ENCODE measurements around the gene GMEB2. TPM values are rescaled to one million over a fixed set of nuclear protein-coding genes. Genes with fewer than 3 reads are reported as not detected.
"Not testable (repeated sequence)": the region's sequence is repeated elsewhere in the genome, so short reads cannot be mapped to it uniquely, and the experiment has no call there.

Gene GMEB2
- total RNA-seq, 1 experiment from 2014 or later, result 15.0 TPM

- peak; percentile 81 for DNase-seq (ENCODE audit: low spot score)
Measured at GRCh38 chr20:63657937-63658748, 31.2 kb upstream of the GMEB2 start, which contains the start of gene RTEL1. Gene RTEL1, plus strand, starts transcription at chr20:63658312. Its CDS starts 1,091 bp downstream, at chr20:63659403.

DNA sequence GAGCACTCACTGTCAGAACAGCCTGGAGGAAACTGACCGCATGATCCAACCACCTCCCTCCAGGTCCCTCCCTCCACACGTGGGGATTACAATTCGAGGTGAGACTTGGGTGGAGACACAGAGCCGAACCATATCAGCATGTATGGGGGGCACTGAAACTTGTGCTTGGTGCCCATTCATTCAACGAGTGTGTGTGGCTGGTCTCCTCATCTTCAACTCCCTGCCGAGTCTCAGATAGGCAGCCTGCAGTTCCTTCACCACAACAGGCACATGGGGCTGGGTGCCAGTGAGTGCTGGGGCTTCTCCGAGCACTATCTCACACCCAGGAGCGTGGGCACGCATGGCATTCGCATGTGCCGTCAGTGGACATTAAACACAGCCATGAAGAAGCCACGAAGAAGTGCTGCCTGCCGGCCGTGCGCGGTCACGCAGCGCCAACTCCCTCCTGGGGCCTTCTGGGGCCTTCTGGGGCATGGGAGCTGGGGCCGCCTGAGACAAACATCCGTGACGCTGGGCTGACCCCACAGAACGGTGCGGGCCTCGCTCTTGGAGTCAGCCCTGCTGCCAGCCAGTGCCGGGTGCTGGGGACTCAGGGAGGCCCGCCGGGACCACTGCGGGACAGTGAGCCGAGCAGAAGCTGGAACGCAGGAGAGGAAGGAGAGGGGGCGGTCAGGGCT lies 30.5 kb upstream of the GMEB2 start:
- no peak for DNase-seq (ENCODE audit: low spot score)

GRCh38 chr20:63656451-63656850 lies 29.6 kb upstream of the GMEB2 start:
- no peak for DNase-seq (ENCODE audit: low spot score)

DNA sequence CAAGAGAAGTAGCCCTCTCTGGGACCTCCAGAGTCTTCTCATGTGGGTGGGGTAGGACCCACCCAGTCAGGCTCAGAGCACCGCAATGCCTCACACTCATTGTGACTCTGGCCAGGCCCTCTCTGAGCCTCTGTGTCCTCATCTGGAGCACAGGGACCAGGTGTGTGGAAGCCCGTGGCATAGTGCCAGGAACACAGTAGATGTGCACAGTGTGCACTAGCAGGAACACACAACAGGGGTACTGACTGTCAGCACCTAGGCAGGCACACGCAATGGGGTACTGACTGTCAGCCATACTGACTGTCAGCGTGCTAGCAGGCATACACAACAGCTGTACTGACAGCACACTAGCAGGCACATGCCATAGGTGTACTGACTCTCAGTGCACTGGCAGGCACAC lies 28.3 kb upstream of the GMEB2 start:
- no peak for DNase-seq (ENCODE audit: low spot score)

GRCh38 chr20:63653974-63654668 lies 27.2 kb upstream of the GMEB2 start:
- DNase-seq (ENCODE audit: low spot score), result no peak

GRCh38 chr20:63653041-63653973 lies 26.4 kb upstream of the GMEB2 start, which contains the start of gene STMN3:
Gene STMN3, minus strand, starts transcription at chr20:63653424. Its CDS starts 79 bp downstream, at chr20:63653345.
- peak; percentile 39 for DNase-seq (ENCODE audit: low spot score)

GRCh38 chr20:63652192-63652980 lies 25.5 kb upstream of the GMEB2 start:
- no peak for DNase-seq (ENCODE audit: low spot score)

DNA sequence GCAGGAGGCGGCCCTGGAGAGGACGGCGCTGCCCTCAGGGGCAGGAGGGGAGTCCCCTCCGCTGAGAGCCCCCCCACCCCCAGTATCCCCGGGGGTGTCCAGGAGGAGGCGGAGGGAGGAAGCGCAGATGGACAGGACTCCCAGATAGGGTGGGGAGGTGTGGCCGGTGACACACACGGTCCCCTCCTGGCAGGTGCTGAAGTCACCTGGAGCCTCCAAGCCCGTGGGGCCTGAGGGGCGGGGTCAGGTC lies 25.0 kb upstream of the GMEB2 start:
- no peak for DNase-seq (ENCODE audit: low spot score)

DNA sequence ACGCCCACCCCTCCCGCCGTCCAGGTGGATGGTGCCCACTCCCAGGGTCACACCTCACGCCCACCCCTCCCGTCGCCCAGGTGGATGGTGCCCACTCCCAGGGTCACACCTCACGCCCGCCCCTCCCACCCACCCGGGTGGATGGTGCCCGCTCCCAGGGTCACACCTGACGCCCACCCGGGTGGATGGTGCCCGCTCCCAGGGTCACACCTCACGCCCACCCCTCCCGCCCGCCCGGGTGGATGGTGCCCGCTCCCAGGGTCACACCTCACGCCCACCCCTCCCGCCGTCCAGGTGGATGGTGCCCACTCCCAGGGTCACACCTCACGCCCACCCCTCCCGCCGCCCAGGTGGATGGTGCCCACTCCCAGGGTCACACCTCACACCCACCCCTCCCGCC lies 23.6 kb upstream of the GMEB2 start:
- DNase-seq (ENCODE audit: low spot score), result not testable (repeated sequence)

GRCh38 chr20:63648895-63649589 lies 22.1 kb upstream of the GMEB2 start:
- DNase-seq (ENCODE audit: low spot score), result no peak

DNA sequence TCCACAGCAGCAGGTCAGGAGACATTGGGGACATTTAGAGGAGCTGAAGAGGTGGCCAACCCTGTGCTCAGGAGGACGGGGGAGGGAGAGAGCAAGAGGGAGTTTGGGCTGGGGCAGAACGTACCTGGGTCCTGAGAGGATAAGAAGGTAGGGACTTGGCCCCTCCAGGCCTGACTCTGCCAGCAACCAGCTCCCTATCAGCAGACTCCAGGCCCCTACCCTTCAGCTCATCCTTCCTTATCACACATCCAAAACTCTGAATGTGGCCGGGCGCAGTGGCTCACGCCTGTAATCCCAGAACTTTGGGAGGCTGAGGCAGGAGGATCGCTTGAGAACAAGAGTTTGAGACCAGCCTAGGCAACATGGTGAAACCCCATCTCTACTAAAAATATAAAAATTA lies 21.3 kb upstream of the GMEB2 start:
- DNase-seq (ENCODE audit: low spot score), result no peak

DNA sequence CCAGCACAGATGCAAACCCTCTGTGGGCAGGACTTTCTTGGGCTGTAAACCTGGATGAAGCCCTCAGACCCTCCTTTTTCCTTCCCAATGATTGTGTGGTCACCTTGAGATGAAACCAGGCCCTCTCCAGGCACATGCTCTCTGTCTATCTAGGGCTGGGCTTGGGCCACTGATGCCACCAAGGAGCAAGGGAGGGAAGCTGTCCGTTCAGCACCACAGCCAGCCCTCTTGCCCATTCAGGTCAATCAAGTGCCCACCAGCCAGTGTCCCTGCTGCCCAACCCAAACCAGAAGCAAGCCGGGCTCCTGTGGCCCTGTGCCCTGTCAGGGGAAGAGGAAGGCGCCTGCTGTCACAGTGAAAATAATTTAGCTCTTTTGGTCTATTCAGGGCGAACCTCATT lies 18.3 kb upstream of the GMEB2 start:
- DNase-seq (ENCODE audit: low spot score), result no peak

GRCh38 chr20:63643946-63644345 lies 17.0 kb upstream of the GMEB2 start:
- DNase-seq (ENCODE audit: low spot score), result no peak

- no peak for DNase-seq (ENCODE audit: low spot score)
Measured at GRCh38 chr20:63643499-63643898, 16.6 kb upstream of the GMEB2 start.

DNA sequence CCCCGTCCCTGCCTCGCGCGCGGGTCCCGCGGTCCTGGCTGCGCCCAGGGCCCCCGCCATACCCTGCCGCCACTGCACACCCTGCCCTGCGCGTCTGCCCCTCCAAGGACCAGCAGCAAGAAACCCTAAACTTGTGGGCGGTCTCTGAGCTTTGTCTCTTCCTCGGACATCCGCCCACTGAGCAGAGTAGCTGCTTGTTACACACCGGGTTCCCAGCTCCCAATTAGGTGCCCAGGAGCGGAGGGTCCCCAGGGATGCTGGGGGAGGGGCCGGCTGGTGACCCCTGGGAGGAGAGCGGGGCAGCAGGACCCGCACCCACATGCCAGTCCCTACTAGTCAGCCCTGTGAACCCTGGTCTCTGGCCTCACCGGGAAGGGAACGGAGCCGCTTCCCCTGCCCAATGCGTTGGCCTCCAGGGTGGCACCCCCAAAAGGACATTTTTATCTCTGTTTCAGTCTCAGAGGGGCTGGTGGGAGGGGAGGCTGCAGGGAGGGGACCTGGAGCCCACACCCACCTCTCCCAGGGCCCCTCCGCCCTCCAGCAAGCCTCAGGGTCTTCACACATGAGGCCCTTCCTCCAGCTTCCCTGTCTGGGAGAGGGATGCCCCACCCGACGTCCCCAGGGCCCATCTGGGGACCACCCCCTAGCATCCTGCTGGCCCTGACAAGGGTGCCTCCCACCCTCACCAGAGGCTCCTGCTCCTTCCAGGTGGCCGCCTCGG lies 15.8 kb upstream of the GMEB2 start:
- DNase-seq (ENCODE audit: low spot score), result no peak

GRCh38 chr20:63641792-63642523 lies 15.1 kb upstream of the GMEB2 start:
- no peak for DNase-seq (ENCODE audit: low spot score)

- no peak for DNase-seq (ENCODE audit: low spot score)
Measured at GRCh38 chr20:63641146-63641791, 14.4 kb upstream of the GMEB2 start.

GRCh38 chr20:63640686-63641085 lies 13.8 kb upstream of the GMEB2 start:
- not testable (repeated sequence) for DNase-seq (ENCODE audit: low spot score)

Measured in A172 (cell line).